GM21423 (cell line): ENCODE results near the gene FAM229B.
A peak's percentile ranks its signal among the peaks of the same experiment; 100 is the strongest.
"Not testable (repeated sequence)": the region's sequence is repeated elsewhere in the genome, so short reads cannot be mapped to it uniquely, and the experiment has no call there.

ENCODE experiments used
- ATAC-seq: cut with Tn5 transposase; IDR thresholded peaks from one replicate; pipeline ENCODE4 v1.9.1; 2021; ENCODE audit warnings: mild to moderate bottlenecking, moderate library complexity; ENCODE audit not compliant: unreplicated experiment

Gene FAM229B

GRCh38 chr6:112062966-112063365 lies 24.4 kb upstream of the FAM229B start:
- ATAC-seq, result no peak

GRCh38 chr6:112065426-112065986 lies 21.9 kb upstream of the FAM229B start:
- no peak for ATAC-seq

DNA sequence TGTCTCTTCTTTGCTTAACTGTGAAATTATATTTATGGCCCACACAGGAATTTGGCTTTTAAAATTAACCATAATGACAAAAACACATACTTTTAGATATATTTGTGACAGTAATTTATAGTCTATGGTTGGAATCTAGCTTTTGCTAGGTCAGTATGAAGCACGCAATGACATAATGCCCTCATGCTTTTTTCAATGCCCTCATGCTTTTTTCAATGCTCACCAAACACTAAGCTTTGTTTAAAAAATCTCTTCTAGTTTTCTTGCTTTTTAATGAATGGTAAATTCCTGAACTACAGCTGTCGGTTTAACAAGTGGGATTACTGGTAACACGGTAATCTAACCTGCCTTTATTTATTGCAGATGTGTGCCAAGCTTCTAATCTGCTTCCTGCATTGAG lies 20.8 kb upstream of the FAM229B start:
- ATAC-seq, result no peak

DNA sequence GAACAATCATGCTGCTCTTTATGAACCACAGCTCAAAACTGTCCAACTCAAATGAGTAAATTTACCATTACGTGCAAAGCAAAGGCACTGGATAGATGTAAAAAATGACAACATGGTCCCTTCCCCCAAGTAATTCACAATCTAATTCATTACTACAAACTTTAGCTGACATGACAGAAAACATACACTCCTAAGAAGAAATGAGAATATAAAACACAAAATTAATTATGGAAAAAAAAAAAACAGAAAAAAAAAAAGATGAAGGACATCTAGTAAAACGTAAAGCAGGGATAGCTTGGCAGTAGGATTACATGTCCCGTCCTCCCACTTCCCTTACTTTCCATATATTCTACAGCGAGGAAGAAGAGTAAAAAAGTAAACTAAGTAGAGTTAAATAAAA lies 5.8 kb upstream of the FAM229B start:
- ATAC-seq, result no peak

DNA sequence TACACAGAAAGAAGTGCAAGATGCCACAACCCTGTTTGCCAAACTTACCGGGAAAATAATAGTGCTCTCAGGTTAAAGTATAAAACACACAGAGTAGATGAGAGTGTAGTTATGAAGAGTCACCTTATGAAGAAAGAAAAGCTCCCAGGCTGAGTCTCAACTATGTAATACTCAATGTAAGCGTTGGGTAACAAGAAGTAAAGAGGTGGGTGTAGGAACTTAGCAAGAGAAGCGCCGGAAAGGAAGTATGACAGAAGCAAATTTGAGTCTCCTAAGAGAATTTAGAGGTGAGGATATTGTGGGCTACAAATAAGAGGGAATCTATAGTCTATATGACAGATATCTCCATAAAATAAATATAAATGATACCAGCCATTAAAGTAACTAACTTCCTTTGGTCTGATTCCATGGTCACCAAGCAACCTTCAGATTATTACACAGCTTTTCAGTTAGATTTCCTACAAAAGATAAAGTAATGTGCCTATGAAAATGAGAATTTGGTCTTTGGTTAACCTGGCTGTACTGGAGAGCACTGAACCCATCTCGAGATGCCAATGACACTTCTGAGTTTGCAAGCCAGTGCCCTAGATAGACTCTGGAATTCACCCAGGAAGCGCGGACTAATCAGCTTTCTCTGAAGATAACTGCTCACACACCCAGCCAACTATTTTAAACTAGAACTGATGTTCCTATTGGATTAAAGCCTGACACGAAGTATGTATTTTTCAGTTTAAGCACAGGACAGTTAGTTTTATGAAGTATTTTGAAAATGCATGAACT lies 1.9 kb upstream of the FAM229B start:
- no peak for ATAC-seq

GRCh38 chr6:112086744-112087135 lies 651 bp upstream of the FAM229B start:
- ATAC-seq, result peak; percentile 24

GRCh38 chr6:112087916-112088315 lies 525 bp downstream of the FAM229B start:
- ATAC-seq, result no peak

GRCh38 chr6:112096901-112097300 lies 9.5 kb downstream of the FAM229B start:
- ATAC-seq, result no peak

DNA sequence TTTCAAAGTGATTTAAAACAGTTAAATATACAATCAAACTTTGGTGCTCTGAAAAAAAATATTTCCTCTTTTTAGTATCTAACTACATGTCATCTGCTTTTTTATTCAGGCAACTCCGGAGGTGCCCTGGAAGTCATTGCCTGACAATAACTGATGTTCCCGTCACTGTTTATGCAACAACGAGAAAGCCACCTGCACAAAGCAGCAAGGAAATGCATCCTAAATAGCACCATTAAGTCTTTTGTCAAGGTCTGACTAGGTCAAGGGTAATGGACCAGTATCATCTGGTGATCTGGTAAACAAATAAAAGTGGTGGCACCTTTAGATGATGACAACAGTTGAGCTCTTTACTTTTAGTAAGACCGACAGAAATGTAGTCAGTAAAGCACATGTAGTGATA lies 13.2 kb downstream of the FAM229B start:
- ATAC-seq, result no peak

DNA sequence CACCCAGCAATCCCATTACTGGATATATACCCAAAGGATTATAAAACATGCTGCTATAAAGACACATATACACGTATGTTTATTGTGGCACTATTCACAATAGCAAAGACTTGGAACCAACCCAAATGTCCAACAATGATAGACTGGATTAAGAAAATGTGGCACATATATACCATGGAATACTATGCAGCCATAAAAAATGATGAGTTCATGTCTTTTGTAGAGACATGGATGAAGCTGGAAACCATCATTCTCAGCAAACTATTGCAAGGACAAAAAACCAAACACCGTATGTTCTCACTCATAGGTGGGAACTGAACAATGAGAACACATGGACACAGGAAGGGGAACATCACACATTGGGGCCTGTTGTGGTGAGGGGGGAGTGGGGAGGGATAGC lies 18.6 kb downstream of the FAM229B start:
- not testable (repeated sequence) for ATAC-seq

- ATAC-seq, result no peak
Measured at GRCh38 chr6:112106562-112106961, 19.2 kb downstream of the FAM229B start.

DNA sequence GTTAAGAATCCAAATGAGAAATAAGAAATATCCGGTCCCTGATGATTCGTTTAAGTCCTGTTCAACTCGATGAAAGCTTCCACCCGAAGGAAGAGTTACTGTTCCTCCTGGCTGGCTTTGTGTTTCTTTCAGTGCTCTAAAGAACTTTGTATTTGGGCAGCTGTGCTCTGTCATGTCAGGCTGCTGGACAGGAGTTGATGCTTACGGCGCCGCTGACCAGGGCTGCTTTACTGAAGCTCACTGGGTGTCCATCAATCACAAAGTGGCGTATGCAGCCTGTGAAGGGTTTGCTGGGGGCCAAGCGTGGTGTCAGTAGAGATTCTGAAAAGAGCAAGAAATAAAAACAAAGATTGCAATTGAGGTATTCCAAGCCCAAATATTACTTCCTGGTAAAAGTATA lies 21.9 kb downstream of the FAM229B start:
- no peak for ATAC-seq

DNA sequence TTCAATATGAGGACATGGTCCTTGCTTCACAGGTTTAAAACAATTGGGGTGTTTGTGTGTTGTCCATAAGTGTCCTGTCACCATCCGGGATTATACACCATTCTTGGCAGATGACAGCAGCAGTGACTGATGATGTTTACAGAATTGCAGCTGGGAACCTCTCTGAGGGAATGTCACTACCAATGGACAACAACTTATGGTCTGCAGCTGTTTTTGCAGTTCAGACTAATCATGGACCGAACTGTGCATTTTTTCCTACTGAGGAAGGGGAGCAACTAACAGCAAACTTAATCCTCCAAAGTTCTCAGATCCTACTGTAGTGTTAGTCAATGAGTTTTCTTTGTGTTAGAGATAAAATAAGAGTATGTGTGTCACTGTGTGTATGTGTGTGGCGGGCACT lies 26.0 kb downstream of the FAM229B start:
- ATAC-seq, result no peak

DNA sequence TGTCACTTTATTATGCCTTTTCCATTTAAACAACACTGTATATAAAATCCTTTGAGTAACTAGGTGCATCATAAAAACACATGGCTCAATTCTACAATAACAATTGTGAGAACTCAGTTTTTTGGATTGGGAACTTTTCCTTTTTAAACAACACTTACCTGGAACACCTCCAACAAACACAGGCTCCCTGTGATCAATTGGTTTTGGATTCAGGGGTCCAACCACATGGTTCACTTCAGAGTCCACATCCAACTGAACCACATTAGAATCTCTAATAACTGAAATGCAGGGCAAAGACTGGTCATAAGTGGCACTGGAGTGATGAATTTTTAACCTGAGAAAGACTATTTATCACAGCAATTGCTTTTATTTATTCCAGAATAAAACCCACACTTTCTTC lies 26.5 kb downstream of the FAM229B start:
- ATAC-seq, result no peak

DNA sequence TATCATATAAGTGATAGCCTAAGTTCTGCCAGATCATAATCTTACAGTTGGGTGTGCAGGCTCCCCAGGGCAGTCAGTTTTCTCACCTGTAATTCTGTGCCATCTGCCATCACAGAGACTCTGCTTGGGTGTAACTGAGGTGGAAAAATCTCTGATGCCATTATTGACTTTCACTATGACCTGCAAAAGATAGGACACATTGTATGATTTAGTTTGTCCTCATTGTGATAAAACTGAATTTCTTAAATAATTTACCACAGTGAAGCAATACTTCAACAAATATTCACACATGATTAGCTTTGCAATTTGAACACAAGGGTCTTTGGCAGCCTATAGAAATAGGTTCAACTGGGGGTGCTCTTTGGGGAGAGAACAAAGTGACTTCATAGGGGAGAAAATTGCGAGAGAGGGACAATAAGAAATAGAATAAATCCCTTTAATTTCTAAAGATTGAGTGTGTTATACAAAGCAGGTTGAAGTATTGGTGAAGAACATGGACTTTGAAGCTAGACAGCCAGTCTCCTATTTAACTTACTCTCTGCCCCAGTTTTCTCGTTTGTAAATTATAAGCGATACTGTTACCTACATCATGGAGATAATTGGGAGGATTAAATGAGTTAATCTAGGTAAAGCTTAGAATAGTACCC lies 27.3 kb downstream of the FAM229B start:
- ATAC-seq, result no peak

DNA sequence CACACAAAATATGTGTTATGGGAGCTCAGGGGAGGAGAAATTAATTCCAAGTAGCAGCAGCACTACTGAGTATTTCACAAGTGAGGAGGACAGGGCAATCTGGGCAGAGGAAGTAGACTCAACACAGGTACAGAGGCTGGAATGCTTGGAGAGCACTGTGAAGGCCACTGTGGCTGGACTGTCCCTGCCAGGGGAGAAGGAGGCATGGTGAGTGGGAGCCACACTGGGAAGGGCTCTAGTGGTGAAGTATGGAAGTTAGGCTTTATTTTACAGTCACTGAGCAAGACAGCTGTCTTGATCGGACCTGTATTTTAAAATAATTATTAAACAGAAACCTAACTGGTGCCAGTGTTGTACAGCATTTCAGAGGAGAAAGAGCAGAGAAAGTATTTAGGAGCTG lies 28.8 kb downstream of the FAM229B start:
- ATAC-seq, result no peak

GRCh38 chr6:112117554-112117953 lies 30.2 kb downstream of the FAM229B start:
- ATAC-seq, result no peak

DNA sequence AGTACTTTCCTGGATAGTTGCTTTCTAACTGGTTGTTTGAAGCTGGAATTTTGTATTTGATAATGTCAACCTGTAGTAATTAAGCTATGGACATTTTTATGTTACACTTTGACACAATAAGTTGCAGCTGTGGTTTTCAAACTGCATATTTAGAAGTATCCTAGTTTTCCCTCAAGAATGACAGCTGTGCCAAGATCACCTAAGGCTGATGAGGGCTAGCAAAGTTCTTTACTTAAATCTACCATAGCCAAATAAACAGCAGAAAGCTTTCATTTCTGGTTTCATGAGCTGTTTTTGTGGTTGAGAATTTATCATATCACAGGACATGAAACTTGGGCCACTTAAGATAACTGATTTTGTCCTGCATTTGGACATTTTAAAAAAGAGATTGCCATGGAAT lies 30.6 kb downstream of the FAM229B start:
- no peak for ATAC-seq

GRCh38 chr6:112122756-112123155 lies 35.4 kb downstream of the FAM229B start:
- ATAC-seq, result no peak

DNA sequence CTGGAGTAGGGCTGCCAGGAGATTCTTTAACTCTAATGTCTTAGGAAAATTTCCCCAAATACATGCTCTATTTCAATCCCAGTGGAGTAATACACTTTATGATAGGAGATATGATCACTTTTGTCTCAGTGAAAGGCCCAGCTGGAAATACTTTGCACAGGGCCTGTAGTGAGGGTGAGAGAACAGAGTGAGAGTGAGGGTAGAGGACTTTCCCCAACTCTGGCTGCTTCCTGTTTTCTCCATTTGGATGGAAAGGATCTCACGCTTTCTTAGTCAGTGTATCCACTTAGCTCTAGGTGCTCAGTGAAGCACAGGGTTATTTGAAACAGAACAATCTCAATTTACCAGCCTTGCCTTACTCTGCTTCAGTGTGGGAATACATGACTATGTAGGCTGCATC lies 36.6 kb downstream of the FAM229B start:
- ATAC-seq, result no peak

DNA sequence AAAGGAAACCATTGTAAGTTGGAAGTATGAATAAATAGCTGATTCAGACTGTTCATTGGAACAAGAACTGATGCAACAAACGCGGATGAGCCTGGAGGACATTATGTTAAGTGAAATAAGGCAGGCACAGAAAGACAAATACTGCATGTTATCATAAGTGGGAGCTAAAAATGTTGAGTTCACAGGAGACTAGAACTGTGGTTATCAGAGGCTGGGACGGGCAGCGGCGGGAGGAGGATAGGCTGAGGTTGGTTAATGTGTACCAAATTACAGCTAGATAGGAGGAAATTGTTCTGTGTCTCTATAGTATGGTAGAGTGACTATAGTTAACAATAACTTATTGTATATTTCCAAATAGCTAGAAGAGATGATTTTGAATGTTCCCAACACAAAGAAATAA lies 40.8 kb downstream of the FAM229B start:
- ATAC-seq, result no peak

GRCh38 chr6:112130878-112131277 lies 43.5 kb downstream of the FAM229B start:
- ATAC-seq, result no peak
